Mesendoderm (in vitro differentiated cells): ENCODE data around the gene CCL14.
"Not testable (repeated sequence)": the region's sequence is repeated elsewhere in the genome, so short reads cannot be mapped to it uniquely, and the experiment has no call there.

ENCODE experiments used
- DNase-seq: peaks from one replicate; pipeline ENCODE4 v3.0.0; 2013
- H2AK5ac ChIP-seq: 2 replicates; pipeline ENCODE4 v1.6.1; 2013; ENCODE audit warnings: low read length, inconsistent platforms
- H2BK120ac ChIP-seq: 2 replicates; pipeline ENCODE4 v1.6.1; 2013; ENCODE audit warnings: low read depth, mild to moderate bottlenecking, low read length, moderate library complexity, mixed read lengths
- H2BK15ac ChIP-seq: replicated peaks from 2 replicates; pipeline ENCODE4 v1.6.1; 2013; ENCODE audit warnings: low read depth, mild to moderate bottlenecking, moderate library complexity
- H2BK5ac ChIP-seq: 2 replicates; pipeline ENCODE4 v1.6.1; 2013; ENCODE audit warnings: low read length, inconsistent platforms
- H3K18ac ChIP-seq: 2 replicates; pipeline ENCODE4 v1.6.1; 2013; ENCODE audit warnings: mild to moderate bottlenecking, low read length, mixed read lengths
- H3K23ac ChIP-seq: one replicate; pipeline ENCODE4 v1.6.1; 2013; ENCODE audit warnings: low read length
- H3K27ac ChIP-seq: 2 replicates; pipeline ENCODE4 v1.5.1; 2013; ENCODE audit warnings: low read depth, mild to moderate bottlenecking, inconsistent platforms, low read length, moderate library complexity
- H3K27me3 ChIP-seq: 2 replicates; pipeline ENCODE4 v1.6.1; 2013; ENCODE audit warnings: low read length, control low read depth, mild to moderate bottlenecking, inconsistent platforms; ENCODE audit not compliant: insufficient read depth, poor library complexity
- H3K36me3 ChIP-seq: 2 replicates; pipeline ENCODE4 v1.6.1; 2013; ENCODE audit warnings: low read length, inconsistent platforms; ENCODE audit not compliant: control insufficient read depth, insufficient read depth
- H3K4ac ChIP-seq: one replicate; pipeline ENCODE4 v1.6.1; 2013; ENCODE audit warnings: low read depth, mild to moderate bottlenecking, low read length, moderate library complexity
- H3K4me1 ChIP-seq: 2 replicates; pipeline ENCODE4 v1.6.1; 2013; ENCODE audit warnings: low read depth, low read length, inconsistent platforms; ENCODE audit not compliant: control insufficient read depth
- H3K4me2 ChIP-seq: 2 replicates; pipeline ENCODE4 v1.6.1; 2013; ENCODE audit warnings: low read length
- H3K4me3 ChIP-seq: 2 replicates; pipeline ENCODE4 v1.5.1; 2013; ENCODE audit warnings: mild to moderate bottlenecking, low read length
- H3K56ac ChIP-seq: one replicate; pipeline ENCODE4 v1.6.1; 2013; ENCODE audit warnings: low read length
- H3K79me1 ChIP-seq: 2 replicates; pipeline ENCODE4 v1.6.1; 2013; ENCODE audit warnings: low read length, inconsistent platforms
- H3K79me2 ChIP-seq: 2 replicates; pipeline ENCODE4 v1.6.1; 2013; ENCODE audit warnings: mild to moderate bottlenecking, low read length; ENCODE audit not compliant: control insufficient read depth, insufficient read depth
- H3K9ac ChIP-seq: 2 replicates; pipeline ENCODE4 v1.6.1; 2013; ENCODE audit warnings: low read length, inconsistent platforms
- H4K5ac ChIP-seq: one replicate; pipeline ENCODE4 v1.6.1; 2013; ENCODE audit warnings: low read length
- H4K8ac ChIP-seq: one replicate; pipeline ENCODE4 v1.6.1; 2013; ENCODE audit warnings: low read depth, mild to moderate bottlenecking, control low read depth, low read length, moderate library complexity
- WGBS: extraction: QIAGEN DNeasy Blood & Tissue Kit; methylation state at CpG from one replicate; pipeline ENCODE4 v1.1.7; 2013; ENCODE audit warnings: low lambda C conversion rate, missing lambda C conversion rate; ENCODE audit not compliant: insufficient coverage; ENCODE audit errors: extremely low coverage; 5-methylcytosine and 5-hydroxymethylcytosine counted together

Gene CCL14

GRCh38 chr17:35947156-35947585 is 39.4 kb downstream of the CCL14 start:
- Histone ChIP-seq H4K5ac (no peak overlapping the region), H3K36me3 (no peaks in the 10 kb centered on the region), H3K56ac (no peak overlapping the region), H3K79me1 (no peaks in the 10 kb centered on the region), H2BK15ac (no peak overlapping the region), H3K27ac (no peak overlapping the region), H2AK5ac (no peak overlapping the region), H3K4me1 (no peaks in the 10 kb centered on the region), H3K4ac (no peak overlapping the region), H3K23ac (no peak overlapping the region), H3K4me2 (no peak overlapping the region), H2BK5ac (no peak overlapping the region), H3K27me3 (no peaks in the 10 kb centered on the region), H3K4me3 (no peak overlapping the region), H3K79me2 (no peaks in the 10 kb centered on the region), H3K9ac (no peak overlapping the region), H4K8ac (no peak overlapping the region), H3K18ac (no peak overlapping the region), H2BK120ac (no peak overlapping the region)
- WGBS: no CpG with 5 or more reads among the region's 12 CpGs
- DNase-seq: peak; percentile 72

- no peaks in the 10 kb centered on the region for H3K79me2 ChIP-seq
- H3K79me1 ChIP-seq: no peaks in the 10 kb centered on the region
- H3K4me3 ChIP-seq: no peak overlapping the region
- no CpG with 5 or more reads among the region's 4 CpGs for WGBS
- H3K4me1 ChIP-seq: no peaks in the 10 kb centered on the region
- H3K4me2 ChIP-seq: no peak overlapping the region
- no peak overlapping the region for H3K56ac ChIP-seq
- no peak overlapping the region for H3K4ac ChIP-seq
- H2BK5ac ChIP-seq: no peak overlapping the region
- no peak overlapping the region for H3K18ac ChIP-seq
- H2AK5ac ChIP-seq: no peak overlapping the region
- no peak overlapping the region for H2BK15ac ChIP-seq
- H4K8ac ChIP-seq: no peak overlapping the region
- DNase-seq: peak; percentile 14
- H2BK120ac ChIP-seq: no peak overlapping the region
- H4K5ac ChIP-seq: no peak overlapping the region
- no peaks in the 10 kb centered on the region for H3K27me3 ChIP-seq
- H3K9ac ChIP-seq: no peak overlapping the region
- H3K36me3 ChIP-seq: no peaks in the 10 kb centered on the region
- H3K23ac ChIP-seq: no peak overlapping the region
- no peak overlapping the region for H3K27ac ChIP-seq
Observed at GRCh38 chr17:35944151-35944550, 42.4 kb downstream of the CCL14 start.

- H3K27ac ChIP-seq: peak within 1 kb of the TSS; percentile 71
- WGBS: no CpG with 5 or more reads among the region's 2 CpGs
Observed at GRCh38 chr17:35943537-35943936, 43.0 kb downstream of the CCL14 start, which contains the start of gene LYZL6. TSS of gene LYZL6 (minus strand) at chr17:35943713. CDS start at chr17:35939356, 4,357 bp downstream.

GRCh38 chr17:35942588-35943186 is 43.8 kb downstream of the CCL14 start:
- no peak overlapping the region for H3K18ac ChIP-seq
- H3K4ac ChIP-seq: no peak overlapping the region
- no peaks in the 10 kb centered on the region for H3K4me1 ChIP-seq
- no peaks in the 10 kb centered on the region for H3K27me3 ChIP-seq
- H3K4me2 ChIP-seq: no peak overlapping the region
- no peak overlapping the region for H3K9ac ChIP-seq
- no peak overlapping the region for H3K4me3 ChIP-seq
- peak overlapping the region; percentile 82 for H3K27ac ChIP-seq
- H2AK5ac ChIP-seq: no peak overlapping the region
- H2BK5ac ChIP-seq: no peak overlapping the region
- no peak overlapping the region for H3K23ac ChIP-seq
- no peaks in the 10 kb centered on the region for H3K79me1 ChIP-seq
- no peak overlapping the region for H3K56ac ChIP-seq
- H4K5ac ChIP-seq: no peak overlapping the region
- DNase-seq: peak; percentile 72
- no peak overlapping the region for H2BK120ac ChIP-seq
- no peak overlapping the region for H2BK15ac ChIP-seq
- WGBS: no CpG with 5 or more reads among the region's 9 CpGs
- H3K79me2 ChIP-seq: no peaks in the 10 kb centered on the region
- no peak overlapping the region for H4K8ac ChIP-seq
- no peaks in the 10 kb centered on the region for H3K36me3 ChIP-seq

More at GRCh38 chr17:35943537-35943936, 43.0 kb downstream of the CCL14 start, which contains the start of gene LYZL6:
- no peak for DNase-seq
- no peak within 1 kb of the TSS for H4K5ac ChIP-seq
- H3K79me1 ChIP-seq: no peaks in the 10 kb centered on the region
- H4K8ac ChIP-seq: peak within 1 kb of the TSS; percentile 39
- no peak within 1 kb of the TSS for H3K9ac ChIP-seq
- no peaks in the 10 kb centered on the region for H3K79me2 ChIP-seq
- H3K4me2 ChIP-seq: no peak within 1 kb of the TSS
- no peak within 1 kb of the TSS for H3K23ac ChIP-seq
- no peaks in the 10 kb centered on the region for H3K36me3 ChIP-seq
- H3K4ac ChIP-seq: no peak within 1 kb of the TSS
- no peak within 1 kb of the TSS for H2AK5ac ChIP-seq
- H3K56ac ChIP-seq: no peak within 1 kb of the TSS
- H3K4me1 ChIP-seq: no peaks in the 10 kb centered on the region
- peak within 1 kb of the TSS; percentile 8 for H2BK120ac ChIP-seq
- H3K27me3 ChIP-seq: no peaks in the 10 kb centered on the region
- no peak within 1 kb of the TSS for H3K4me3 ChIP-seq
- no peak within 1 kb of the TSS for H2BK5ac ChIP-seq
- H3K18ac ChIP-seq: no peak within 1 kb of the TSS
- H2BK15ac ChIP-seq: no peak within 1 kb of the TSS

GRCh38 chr17:35938492-35938891 is 48.0 kb downstream of the CCL14 start:
- not testable (repeated sequence) for H2BK5ac ChIP-seq, H2AK5ac ChIP-seq, DNase-seq, H3K9ac ChIP-seq, H4K8ac ChIP-seq, H3K56ac ChIP-seq, H3K23ac ChIP-seq, H3K27me3 ChIP-seq, H3K4me3 ChIP-seq, H3K27ac ChIP-seq, H3K79me1 ChIP-seq, H3K4me1 ChIP-seq, H3K79me2 ChIP-seq, H3K18ac ChIP-seq, H4K5ac ChIP-seq, H2BK15ac ChIP-seq, H3K36me3 ChIP-seq, H2BK120ac ChIP-seq, H3K4me2 ChIP-seq, H3K4ac ChIP-seq
- no CpG with 5 or more reads among the region's 3 CpGs for WGBS

GRCh38 chr17:35936063-35936462 is 50.5 kb downstream of the CCL14 start:
- Histone ChIP-seq H3K4me3 (no peak overlapping the region), H3K79me2 (no peaks in the 10 kb centered on the region), H3K4ac (no peak overlapping the region), H2AK5ac (no peak overlapping the region), H3K18ac (no peak overlapping the region), H3K9ac (no peak overlapping the region), H2BK5ac (no peak overlapping the region), H4K8ac (no peak overlapping the region), H3K79me1 (no peaks in the 10 kb centered on the region), H3K27me3 (no peaks in the 10 kb centered on the region), H3K36me3 (no peaks in the 10 kb centered on the region), H3K27ac (no peak overlapping the region), H3K56ac (no peak overlapping the region), H3K4me1 (peaks cover 2% of the 10 kb centered on the region), H3K4me2 (no peak overlapping the region), H3K23ac (no peak overlapping the region), H4K5ac (no peak overlapping the region), H2BK15ac (no peak overlapping the region), H2BK120ac (no peak overlapping the region)
- no peak for DNase-seq
- WGBS: no CpG with 5 or more reads among the region's 5 CpGs
